GM19372 (cell line): Measurements from ENCODE around the gene NMRAL1.

Experiments used
- ATAC-seq: cut with Tn5 transposase; IDR thresholded peaks from one replicate; pipeline ENCODE4 v1.9.1; 2021; ENCODE audit warnings: mild to moderate bottlenecking, low read depth, moderate library complexity; ENCODE audit not compliant: unreplicated experiment

NMRAL1 gene

GRCh38 chr16:4431023-4431422 is 43.4 kb downstream of the NMRAL1 start:
- ATAC-seq = no peak

- ATAC-seq = no peak
Measured at GRCh38 chr16:4428500-4428899, 45.9 kb downstream of the NMRAL1 start.

GRCh38 chr16:4426722-4427372 is 47.6 kb downstream of the NMRAL1 start:
- no peak for ATAC-seq

DNA sequence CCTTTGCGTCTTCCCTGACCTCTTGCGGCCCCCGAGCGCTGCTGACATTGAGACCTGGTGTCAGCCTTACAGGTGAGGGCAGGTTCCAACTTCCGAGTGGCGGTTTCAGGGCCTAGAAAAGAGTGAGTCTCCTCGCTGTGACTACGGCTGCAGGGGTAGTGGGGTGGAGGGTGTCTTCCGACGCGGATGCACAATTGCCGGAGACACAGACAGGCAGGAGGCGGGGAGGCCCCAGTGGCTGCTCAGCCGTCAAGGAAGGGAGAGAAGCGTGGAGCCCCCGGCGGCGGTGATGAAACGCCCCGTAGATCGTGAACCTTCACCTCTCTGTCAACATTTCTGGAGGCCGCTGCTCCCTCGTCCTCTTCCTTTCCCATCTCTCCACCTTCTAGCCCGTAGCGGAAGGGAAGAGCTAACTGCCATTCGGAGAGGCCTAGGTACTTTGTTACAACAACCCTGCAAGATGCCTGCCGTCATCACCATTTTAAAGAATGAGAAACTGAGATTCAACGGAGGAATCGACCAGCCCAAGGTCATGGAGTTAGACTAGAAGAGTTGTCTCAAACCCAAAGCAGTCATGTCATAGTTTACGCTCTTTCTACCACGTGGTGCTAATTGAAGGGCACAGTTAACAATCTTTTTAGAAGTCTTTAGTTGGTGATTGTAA is 48.3 kb downstream of the NMRAL1 start:
- peak; percentile 23 for ATAC-seq

DNA sequence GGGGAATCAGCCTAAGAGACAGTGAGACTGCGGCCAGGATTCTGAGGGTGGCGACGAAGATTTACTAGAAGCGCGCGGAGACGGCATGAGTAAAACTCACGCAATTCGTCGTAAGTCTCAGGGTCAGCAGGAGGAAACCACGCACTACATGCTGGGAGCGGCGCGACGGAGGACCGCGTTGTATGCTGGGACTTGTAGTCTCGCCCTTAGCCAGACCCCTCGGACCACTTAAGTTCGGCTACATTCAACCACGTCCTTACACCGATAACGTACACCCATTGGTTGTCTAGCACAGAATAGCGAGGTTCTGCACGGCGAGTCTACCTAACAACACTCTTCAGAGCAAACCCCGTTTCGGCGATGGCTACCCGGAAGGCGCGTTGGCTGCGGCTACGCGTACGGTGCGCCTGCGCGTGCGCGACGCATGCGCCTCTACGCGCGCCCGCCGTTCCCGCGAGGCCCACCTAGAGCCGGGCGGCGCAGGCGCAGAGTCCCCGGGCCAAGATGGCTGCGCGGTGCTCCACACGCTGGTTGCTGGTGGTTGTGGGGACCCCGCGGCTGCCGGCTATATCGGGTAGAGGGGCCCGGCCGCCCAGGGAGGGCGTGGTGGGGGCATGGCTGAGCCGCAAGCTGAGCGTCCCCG is 48.9 kb downstream of the NMRAL1 start, which contains the start of gene DNAJA3:
TSS of gene DNAJA3 (plus strand) at position 491 of the 643 bp plus-strand sequence. CDS start at position 505, 14 bp downstream.
- ATAC-seq = peak; percentile 89

DNA sequence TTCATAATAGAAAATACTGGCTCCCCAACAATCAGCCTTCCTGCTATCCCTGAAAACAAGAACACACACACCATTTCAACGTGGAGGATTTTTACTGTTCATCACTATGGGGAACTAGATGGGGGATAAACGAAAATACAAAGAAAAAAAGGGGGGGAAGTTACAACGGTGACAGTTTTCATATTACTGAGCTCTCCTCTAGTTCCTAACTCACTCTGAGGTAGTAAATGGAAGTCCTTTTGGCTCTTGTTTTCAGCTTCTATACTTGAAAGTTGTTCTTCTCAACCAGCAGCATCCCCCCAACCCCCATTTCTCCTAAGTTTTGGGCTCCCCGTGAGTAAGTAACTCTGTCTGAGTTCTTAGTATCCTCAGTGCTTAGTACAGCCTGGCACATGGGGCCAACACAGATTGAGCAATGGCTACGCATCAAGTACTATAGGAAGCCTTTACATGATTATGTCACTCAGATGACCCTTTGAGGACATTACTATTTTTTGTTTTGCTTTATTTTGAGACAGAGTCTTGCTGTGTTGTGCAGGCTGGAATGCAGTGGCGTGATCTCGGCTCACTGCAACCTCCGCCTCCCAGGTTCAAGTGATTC is 53.8 kb downstream of the NMRAL1 start:
- ATAC-seq = no peak

DNA sequence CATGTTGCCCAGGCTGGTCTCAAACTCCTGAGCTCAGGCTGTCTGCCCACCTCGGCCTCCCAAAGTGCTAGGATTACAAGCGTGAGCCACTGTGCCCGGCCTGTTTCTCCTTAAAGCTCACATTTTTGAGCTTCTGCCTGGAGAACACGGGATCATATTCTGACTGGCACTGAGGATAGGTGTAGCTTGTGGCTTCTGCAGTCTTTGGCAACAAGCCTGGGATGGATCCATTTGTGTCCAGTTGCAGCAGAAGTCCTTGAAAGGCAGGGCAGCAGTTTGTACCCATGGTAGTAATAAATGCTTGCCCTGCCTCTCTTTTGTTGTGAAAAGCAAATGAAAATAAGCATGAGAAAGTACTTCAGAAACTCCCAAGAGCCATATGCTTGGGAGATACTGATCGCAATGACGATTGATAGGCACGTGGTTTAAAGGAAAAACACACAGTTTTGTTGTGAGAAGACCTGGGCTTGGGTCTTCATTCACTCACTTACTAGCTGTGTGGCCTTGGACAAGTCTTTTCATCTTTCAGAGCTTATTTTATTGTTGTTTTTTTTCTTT is 54.9 kb downstream of the NMRAL1 start:
- ATAC-seq = no peak

- peak; percentile 72 for ATAC-seq
Measured at GRCh38 chr16:4416200-4417032, 58.0 kb downstream of the NMRAL1 start, which contains the start of gene CORO7. CORO7 (minus strand) TSS chr16:4416596; CDS start chr16:4416518, 78 bp downstream.

DNA sequence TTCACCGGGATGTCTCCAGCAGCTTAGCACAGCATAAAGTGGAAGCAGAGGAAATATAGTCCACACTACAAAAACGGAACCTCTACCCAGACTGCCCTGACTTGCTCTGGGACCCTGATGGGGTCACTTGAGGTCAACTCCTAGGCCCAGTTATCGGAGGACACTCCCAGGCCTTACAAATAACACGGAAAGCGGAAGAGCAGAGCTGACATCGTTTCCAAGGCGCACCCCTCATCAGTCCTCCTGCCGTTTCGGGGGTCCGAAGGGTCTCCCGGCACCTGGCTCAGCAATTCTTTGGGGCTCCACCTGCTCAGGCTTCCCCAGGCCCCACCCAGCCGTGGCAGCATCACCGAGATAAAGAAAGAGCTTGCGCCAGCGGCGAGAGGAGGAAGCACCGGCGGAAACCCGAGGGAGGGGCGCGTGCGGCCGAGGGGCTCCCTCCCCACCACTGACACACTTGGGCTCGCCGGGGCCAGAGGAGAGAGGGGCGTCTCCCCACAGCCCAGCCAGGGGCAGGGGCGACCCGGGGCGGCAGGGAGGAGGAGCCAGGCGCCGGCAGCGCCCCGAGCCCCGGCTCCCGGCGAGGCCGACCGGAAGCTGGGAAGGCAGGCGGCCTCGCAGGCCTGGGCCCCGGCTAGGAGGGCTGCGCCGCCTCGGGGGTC is 58.8 kb downstream of the NMRAL1 start:
- peak; percentile 9 for ATAC-seq

DNA sequence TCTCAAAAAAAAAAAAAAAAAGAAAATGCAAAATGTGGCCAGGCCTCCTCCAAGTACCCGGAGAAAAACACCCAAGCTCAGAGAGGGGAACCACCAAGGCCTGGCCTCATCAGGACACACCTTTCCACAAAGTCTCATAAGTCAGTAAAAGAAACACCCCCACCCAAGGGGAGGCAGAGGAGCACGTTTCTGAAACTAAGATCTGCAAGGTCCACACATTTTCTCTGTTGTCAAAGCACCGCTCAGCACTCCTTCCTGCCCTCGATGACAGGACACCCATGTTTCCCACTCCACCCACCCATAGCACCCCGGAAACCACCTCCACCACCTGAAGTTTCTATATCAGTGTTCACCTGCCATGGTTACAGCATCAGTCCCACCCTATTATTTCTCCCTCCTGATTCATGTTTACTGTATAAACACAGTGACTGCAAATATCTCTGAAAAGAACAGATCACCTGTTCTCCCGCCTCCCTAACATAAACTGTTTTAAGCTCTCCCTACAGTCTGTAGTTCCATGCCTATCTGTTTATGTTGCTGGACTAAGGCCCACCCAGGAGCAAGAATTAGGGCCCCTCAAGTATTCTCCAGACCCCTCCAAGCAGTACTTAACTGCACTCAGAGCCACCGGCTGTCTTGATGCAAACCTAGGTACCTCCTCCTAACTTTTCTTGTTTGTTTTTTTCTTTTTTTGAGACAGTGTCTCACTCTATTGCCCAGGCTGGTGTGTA is 60.1 kb downstream of the NMRAL1 start:
- peak; percentile 61 for ATAC-seq

DNA sequence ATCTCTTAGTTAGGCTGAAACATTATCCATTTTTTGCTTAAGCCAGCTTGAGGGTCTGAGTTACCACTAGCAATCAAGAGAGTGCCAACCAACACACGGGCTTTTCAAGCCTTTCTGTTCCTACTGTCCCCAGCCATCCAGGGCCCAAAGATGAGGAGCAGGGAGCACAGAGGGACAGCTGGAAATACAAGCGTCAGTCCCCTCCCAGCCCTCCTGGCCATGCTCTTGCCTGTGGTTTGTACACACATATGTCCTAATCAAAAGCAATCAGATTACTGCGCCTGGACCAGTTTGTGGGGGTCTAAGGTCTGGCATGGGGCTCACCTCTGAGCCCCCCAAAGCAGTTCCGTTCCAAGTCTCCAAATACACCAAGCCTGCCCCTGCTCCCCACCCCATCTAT is 61.6 kb downstream of the NMRAL1 start:
- no peak for ATAC-seq

- ATAC-seq = no peak
Measured at GRCh38 chr16:4412159-4412558, 62.3 kb downstream of the NMRAL1 start.
